GM19023 (cell line): Measurements from ENCODE around the gene SNAPC4.
"Not testable (repeated sequence)": the region's sequence is repeated elsewhere in the genome, so short reads cannot be mapped to it uniquely, and the experiment has no call there.

Experiments used
- ATAC-seq: cut with Tn5 transposase; IDR thresholded peaks from one replicate; pipeline ENCODE4 v1.9.1; 2021; ENCODE audit warnings: mild to moderate bottlenecking, moderate library complexity; ENCODE audit not compliant: unreplicated experiment

Gene SNAPC4

DNA sequence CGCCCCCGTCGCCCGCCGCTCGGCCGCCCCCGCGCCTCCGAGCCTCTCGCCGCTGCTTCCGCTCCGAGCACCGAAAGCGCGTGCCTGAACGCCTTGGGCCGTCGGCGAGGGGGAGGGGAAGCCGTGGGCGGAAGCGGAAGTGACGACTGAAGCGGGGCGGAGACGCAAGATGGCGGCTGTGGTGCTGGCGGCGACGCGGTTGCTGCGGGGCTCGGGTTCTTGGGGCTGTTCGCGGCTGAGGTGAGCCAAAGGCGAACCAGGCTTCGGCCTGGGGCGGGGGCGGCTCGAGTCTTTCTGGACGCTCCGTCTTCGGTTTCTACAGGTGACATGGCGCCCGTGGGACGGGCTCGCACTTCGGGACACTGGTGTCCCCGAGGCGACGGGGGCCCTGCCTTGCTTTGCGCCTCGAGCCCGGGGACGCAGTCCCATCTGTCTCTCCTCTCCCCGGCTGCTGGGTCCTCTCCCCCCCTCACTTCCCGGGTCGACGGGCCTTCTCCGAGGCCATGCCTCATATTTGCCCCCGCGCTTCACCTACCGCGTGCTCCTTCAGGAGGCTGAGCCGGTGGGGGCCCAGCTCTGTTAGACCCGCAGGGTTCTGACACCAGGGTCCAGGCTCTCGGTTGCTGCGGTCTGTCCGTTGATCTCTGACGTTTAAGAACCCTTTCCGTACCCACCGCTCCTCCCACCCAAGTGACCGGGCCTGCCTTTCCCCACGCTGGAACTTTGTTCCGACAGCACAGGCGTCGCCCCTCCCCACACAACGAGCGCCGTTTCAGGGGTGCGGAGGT, 10.7 kb upstream of the SNAPC4 start, which contains the start of the genes ENTR1 and PMPCA:
Gene ENTR1, minus strand, starts transcription at position 115 of the 788 bp plus-strand sequence. CDS start 217 bp downstream, outside the sequence.
Gene PMPCA, plus strand, starts transcription at position 159 of the 788 bp plus-strand sequence. Its CDS starts 11 bp downstream, at position 170.
- peak; percentile 72 for ATAC-seq

DNA sequence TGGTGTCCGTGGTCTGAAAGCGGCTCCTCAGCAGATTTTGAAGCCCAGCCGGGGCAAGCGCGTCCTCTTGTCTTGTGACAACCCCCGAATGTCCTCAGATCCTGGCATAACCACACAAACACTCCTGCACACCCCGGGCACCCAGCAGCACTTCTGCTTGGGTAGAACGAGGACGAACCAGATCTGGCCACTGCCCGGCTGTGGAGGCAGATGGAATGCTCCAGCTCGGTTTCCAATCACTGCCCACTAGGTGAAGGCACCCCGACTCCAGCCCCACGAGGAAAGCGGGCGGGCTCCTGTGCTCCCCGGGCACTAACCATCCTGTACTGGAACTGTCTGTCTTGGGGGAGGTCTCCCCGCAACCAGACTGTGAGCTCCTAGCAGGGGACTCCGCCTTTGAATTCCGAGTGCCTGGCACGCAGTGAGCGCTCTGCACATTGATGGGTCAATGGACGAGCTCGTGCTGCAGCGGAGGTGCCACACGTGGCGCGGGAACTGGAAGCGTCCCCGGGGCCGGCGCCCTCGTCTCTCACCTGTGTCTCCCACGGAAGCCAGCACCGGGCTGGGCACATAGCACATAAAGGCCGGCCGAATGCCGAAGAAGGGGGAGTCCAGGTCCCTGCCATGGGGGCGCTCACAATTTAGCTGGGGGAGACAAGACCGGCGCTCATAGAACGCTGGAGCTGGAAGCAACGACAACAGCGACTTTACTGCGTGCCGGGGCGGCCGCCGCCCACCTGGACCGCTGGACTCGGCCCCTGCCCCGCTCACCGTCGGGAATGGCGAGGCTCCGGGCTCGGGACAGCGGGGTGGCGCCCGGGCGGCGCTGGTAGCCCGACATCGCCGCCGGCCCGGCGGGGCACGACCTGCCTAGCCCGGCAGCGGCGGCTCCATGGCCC, 9.8 kb upstream of the SNAPC4 start:
- peak; percentile 13 for ATAC-seq

DNA sequence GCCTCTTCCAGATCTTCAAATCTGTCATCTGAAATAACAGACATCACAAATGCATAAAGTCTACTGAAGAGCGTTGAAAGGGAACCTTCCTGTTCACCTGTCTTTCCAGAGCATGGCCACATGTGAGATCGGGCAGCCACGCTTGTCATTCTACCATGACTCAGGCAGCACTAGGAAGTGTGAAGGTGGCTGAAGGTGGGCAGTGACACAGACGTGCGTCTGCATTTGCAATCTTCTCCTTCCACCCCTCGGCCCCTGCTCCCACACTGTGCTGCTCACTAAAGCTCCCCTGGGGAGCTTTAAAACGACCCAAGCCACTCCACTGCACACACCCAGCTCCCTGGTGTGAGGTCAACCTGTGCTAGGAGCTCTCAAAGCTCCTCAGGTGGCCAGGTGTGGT, 7.9 kb upstream of the SNAPC4 start:
- no peak for ATAC-seq

DNA sequence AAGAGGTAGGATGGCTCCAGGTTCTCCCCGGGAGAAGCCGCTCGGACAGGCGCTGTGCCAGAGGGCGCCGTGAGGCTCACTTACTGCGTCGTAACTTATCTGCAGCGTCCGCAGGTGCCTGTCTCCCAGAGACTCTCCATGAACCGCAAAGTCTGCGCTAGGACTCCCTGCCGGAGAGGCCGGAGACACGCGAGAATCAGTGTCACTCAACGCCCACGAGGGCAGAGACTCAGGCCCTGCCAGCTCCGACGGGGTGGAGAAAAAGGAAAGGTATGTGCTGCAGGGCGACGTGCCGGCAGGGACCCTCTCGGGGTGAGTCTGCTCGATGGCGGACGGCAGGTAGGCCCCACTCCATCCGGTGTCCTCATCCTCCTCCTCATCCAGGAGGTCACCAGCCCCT, 7.1 kb upstream of the SNAPC4 start:
- ATAC-seq = not testable (repeated sequence)

DNA sequence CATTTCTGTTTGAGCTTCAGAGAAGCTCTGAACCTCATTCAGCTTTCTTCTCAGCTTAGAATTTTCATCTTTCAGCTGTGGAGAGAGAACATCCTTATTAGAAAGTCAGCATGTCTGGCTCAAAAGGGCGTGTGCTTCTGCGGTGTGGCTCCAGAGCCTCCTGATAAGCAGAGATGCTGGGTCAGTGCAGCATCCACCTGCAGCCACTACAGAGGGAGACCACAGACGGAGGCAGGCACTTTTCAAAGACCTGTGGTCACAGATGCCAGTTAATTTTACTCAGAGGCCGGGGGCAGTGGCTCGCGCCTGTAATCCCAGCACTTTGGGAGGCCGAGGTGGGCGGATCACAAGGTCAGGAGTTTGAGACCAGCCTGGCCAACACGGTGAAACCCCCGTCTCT, 5.9 kb upstream of the SNAPC4 start:
- not testable (repeated sequence) for ATAC-seq

DNA sequence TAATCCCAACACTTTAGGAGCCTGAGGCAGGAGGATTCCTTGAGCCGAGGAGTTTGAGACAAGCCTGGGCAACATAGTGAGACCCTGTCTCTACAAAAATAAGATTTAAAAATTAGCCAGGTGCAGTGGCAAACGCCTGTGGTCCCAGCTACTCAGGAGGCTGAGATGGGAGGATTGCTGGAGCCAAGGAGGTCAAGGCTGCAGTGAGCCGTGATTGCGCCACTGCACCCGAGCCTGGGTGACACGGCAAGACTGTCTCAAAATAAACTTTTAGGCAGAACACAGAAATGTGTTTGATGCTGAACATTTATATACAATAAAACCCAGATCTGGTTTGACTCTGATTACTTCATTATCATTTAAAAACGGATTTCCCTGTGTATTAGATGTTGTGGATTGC, 5.5 kb upstream of the SNAPC4 start:
- ATAC-seq = no peak

DNA sequence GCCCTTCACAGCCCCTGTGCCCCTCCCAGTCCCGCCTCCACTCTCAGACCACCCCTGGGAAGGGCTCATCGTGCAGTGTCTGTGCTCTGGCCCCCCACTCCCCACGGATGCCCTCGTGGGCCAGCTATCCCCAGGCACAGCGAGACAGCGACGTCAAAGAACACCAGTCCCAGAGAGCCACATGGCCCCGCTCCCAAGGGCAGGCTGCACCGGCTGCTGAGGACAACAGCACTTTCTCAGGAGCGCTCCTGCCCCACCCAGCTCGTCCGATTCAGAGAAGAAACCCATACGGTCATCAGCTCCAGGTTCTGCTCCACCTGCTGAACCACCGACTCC, 4.8 kb upstream of the SNAPC4 start:
- no peak for ATAC-seq

DNA sequence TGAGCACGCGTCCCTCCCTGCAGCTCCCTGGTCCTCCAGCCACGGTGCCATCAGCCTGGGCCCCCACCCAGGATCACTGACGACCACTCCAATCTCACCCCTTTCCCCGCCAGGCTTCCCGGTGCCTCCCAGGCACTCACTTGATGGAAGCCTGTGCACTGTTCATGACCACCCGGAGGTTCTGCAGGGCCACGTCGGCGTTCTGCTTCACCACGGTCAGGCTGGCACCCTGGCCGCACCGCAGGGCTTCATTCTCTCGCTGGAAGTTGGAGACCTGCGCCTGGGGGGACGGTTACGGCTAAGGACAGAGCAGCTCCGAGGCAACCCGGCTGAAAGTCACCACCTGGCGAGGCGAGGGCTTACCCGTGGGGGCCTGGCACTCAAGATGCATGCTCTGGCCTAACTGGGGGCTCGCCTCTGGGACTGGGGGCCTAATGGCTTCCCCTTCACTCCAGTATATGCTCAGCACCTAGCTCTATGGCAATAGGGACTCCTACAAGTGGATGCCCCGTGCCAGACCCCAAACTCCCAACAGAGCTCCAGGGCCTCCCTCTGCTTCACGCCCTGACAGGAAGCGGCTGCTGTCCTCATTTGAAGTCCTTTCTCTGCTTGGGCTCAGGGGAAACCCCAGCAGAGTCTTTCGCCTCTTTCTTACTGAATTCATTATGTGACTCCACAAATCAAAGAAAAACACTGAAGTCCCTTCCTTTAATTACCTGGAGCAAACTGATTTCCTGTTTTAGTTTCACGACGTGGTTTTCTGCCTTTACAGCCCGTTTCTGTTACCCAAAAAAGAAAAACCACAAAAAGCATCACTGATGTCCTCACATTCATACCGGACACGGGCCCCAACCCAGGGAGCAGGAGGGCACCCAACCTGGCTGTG, 4.2 kb upstream of the SNAPC4 start:
- no peak for ATAC-seq

DNA sequence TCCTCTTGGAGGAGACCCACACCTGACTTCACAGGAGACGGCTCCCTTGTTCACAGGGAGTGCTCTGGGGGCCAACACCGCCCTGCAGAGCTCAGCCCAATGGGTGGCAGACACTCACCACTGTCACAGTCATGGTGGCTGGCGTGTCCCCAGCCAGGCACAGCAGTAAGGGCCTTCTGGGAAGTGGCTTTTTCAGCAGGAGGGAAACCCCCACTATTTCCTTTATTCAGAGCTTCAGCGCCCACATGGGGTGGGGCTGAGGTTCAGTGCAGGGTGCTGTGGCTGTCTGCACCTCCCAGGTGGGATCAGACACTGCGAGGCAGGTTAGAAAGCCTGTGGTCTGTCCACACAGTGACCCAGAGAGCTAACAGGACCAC, 3.6 kb upstream of the SNAPC4 start:
- peak; percentile 40 for ATAC-seq

DNA sequence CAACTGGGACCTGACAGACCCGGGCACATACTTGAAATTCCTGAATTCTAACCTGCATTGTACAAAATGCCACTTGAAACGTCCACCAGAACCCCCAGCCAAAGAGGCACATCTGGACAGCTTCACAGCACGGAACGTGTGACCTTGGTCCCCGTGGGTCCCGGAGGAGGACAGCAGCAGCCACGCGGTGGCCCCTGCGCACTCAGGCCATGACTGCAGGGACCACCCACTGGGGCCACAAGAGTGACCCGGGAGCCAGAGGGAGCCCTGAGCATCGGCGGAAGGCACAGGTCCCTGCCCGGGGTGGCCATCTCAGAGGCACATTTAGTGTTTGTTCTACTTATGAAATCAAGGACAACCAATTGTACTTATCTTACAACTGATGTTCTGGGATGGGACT, 2.1 kb upstream of the SNAPC4 start:
- no peak for ATAC-seq

DNA sequence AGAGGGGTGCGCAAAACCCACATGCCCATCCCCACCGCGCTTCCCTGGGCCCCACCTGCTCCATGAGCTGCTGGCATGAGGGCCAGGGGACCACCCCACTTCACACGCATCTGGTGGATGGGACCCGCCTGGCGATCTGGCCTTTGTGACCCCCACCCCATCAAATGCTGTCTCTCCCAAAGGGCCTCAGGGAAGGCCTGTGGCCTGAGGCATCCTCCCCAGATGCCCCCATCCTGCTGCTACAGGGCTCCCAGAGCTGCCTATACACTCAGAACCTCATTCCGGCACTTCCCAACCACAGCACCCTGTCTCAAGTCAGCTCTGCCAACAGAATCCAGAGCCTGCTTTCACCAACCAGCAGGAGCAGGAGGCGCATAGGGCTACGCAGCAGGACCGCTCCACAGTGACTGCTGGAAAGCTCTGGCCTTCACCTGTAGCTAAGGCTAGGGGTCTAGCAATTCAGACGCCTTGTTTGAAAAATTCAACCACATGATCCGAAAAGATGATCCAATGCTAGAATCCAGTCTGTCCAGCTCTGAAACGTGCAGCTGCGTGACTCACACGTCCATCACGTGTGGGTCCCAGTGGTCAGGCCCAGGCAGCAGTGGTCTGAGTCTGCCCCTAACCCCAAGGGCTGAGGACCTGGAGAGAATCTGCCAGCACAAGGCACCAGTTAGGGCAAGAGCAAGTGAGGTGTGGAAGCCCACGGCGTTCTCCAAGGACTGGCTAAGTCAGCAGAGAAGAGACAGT, 1.4 kb upstream of the SNAPC4 start:
- ATAC-seq = no peak

DNA sequence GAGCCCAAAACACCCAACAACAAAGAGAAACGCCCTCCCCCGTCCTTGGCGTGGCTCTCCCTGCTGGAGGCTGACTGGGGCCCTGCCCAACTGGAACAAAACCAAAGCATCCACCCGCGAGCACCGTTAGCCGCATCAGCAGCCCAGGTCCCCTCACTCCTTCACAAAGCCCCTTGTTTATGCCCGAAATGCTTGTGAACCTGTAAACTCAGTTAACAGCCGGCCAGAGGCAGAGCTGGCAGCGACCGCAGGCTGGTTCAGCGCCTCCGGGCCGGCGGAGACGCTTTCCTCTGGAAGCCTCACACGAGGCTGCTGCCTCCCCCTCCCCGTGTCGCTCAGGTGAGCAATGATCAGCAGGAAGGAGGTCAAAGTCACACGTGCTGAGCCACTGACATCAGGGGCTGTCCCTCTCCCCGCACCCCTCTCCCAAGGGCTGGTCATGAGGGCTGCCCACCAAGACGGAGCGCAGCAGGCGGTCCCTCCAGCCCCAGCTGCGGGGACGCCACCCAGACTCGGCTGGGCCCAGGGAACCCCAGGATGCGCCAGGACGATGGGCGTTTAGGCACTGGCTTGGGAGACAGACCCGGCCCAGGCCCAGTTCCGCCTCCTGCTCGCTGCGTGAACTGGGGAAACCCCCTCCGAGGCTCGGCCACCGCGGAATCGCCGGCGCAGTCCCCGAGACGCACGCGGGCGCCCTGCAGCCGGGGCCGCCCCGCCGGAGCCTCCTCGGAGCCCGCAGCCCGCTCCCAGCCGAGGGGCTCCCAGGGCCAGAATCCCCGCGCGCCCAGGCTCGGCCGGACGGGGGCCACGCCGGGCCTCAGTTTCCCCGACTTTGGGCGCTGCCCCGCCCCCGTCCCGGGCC, 563 bp downstream of the SNAPC4 start:
- no peak for ATAC-seq

DNA sequence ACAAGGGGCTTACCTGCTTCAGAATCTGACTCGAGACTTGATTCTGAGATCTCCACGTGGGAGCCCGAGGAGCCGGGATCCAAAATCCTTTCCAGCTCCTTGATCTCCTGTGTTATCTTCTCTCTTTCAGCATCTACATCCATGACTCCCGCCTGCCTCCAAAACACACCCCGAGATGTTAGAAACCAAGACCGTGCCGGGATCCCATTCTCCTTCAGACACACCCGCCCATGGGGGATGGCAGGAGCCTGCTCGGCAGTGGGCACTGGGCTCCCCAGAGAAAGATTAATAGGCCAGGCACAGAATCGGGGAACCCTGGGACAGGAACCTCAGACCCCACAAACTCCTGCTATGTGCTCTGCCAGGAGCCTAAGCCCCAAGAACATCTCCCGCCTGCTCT, 1.7 kb downstream of the SNAPC4 start:
- ATAC-seq = no peak

DNA sequence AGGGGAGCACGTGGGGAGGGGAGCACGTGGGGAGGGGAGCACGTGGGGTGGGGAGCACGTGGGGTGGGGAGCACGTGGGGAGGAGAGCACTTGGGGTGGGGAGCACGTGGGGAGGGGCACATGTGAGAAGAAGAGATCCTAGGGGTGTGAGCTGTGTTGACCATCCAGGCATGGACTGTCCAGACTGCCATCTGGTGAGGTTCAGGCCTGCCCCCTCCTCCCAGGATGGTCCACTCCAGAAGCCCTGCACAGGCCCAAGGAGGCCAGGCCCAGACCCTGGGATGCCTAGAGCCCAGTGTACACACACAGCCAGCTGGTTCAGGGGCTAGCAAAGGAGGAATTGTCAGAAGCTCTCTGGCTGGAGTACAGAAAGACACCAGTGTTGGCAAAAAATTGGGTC, 2.3 kb downstream of the SNAPC4 start:
- no peak for ATAC-seq

DNA sequence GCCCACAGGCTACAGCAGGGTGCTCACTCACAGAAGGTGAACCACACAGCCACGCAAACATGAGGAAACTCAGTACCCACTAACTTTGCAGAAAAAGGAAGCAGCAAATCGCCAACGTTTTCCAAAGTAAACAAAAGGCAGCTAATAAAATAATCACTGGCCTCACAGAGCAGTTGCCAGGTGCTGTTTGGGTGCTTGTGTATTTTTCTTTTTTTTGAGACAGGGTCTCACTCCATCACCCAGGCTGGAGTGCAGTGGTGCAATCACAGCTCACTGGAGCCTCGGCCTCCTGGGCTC, 3.8 kb downstream of the SNAPC4 start:
- ATAC-seq = no peak

DNA sequence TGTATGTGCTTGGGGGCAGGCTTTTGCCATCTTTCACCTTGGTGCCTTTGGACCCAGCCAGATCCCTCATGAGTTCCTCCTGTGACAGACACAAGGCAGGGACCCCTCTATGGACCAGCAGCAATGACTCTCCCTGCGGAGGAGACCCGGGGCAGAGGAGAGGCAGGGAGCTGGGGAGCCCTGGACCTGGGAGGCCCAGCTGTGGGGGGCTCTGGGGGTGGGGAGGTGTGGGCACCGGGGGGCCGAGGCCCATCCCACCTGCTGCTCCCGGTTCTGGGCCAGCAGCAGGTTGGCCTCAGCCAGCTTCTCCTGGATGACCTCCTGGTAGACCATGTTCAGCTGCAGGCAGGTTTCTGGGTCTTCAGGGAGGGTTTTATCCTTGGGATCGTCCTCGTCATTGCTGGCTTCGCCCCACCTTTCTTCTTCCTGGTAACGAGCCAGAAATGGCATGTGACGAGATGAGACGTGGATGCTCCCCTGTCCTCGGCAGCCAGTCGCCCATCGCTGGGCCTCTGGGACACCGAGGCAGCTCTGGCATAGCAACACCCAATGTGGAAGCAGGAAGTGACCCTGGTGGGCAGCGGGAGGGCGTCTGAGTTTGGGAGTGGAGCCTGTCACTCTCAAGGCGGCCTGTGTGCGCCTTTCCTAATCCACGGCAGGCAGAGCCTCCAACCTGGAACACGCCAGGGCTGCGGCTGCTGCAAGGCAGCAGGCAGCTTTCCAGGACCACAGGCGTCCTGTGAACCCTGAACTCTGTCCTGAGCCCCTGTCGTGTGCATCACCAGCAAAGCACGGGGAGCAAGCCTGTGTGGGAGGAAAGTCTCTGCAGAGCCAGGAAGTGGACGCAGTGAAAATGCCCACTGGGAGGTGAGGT, 4.4 kb downstream of the SNAPC4 start:
- no peak for ATAC-seq

DNA sequence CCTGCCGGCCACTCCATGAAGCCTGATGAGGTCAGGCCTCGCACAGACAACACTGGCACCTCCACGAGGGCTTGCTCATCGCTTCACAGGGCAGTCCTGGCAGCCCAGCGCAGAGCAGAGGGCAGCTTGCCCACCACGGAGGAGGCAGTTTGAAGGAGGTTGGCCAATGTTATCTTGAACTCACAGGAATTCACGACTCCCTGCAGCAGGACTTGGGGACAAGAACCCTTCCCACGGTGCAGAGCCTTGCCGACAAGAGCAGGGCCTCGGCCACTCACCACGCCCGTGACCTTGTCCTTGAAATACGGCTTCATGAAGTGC, 5.0 kb downstream of the SNAPC4 start:
- ATAC-seq = no peak

DNA sequence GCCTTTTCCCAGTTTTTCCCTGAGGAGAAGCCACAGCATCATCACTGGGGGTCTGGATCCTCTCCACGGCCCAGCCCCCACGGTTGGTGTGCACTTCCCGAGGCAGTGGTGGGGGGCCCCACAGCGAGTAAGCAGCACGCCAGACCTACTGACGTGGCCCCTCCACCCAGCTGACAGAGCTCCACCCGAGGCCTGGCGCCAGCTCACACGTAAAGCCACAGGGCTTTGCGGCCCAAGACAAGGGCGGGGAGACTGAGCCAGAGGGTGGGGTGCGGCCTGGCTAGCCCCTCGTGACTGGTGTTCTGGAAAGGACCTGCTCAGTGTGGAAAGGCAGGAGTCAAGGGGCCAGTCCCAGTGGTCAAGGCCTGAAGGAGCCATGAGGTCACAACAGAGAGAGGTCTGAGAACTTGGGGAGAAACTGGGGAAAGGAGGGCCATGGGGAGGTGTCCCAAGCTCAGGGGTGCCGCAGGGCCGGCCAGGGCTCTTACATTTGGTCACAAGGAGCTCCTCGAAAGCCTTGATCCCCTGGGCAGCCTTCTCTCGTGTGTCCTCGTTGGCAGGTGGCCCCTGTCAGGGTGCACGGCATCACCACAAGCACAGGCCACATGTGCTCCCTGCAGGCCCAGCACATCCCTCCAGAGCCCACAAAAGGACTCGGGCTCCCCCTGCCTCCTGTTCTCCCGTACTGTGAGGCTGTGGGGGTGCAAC, 5.5 kb downstream of the SNAPC4 start:
- no peak for ATAC-seq
